HG03469 (cell line): Measurements from ENCODE around the gene SLC30A5.
A peak's percentile ranks its signal among the peaks of the same experiment; 100 is the strongest.
"Not testable (repeated sequence)": the region's sequence is repeated elsewhere in the genome, so short reads cannot be mapped to it uniquely, and the experiment has no call there.

Source experiments
- ATAC-seq: cut with Tn5 transposase; IDR thresholded peaks from one replicate; pipeline ENCODE4 v1.9.1; 2021; ENCODE audit warnings: mild to moderate bottlenecking, moderate library complexity, moderate number of reproducible peaks; ENCODE audit not compliant: unreplicated experiment

The SLC30A5 gene

GRCh38 chr5:69093771-69094482, at the start of gene SLC30A5:
Gene SLC30A5 (plus strand): TSS chr5:69094014. CDS start chr5:69094256, 242 bp downstream.
- peak; percentile 98 for ATAC-seq

- ATAC-seq: not testable (repeated sequence)
Measured at GRCh38 chr5:69045213-69045612, 48.6 kb upstream of the SLC30A5 start.

- no peak for ATAC-seq
Measured at GRCh38 chr5:69046375-69046957, 47.3 kb upstream of the SLC30A5 start.

GRCh38 chr5:69048230-69048629, 45.6 kb upstream of the SLC30A5 start:
- no peak for ATAC-seq

GRCh38 chr5:69049151-69049550, 44.7 kb upstream of the SLC30A5 start:
- no peak for ATAC-seq

- no peak for ATAC-seq
Measured at GRCh38 chr5:69049796-69050195, 44.0 kb upstream of the SLC30A5 start.

- ATAC-seq: no peak
Measured at GRCh38 chr5:69050214-69050613, 43.6 kb upstream of the SLC30A5 start.

- ATAC-seq: no peak
Measured at GRCh38 chr5:69052181-69052580, 41.6 kb upstream of the SLC30A5 start.

- no peak for ATAC-seq
Measured at GRCh38 chr5:69074664-69075521, 18.9 kb upstream of the SLC30A5 start.

- no peak for ATAC-seq
Measured at GRCh38 chr5:69075522-69076179, 18.2 kb upstream of the SLC30A5 start.

GRCh38 chr5:69078921-69079540, 14.8 kb upstream of the SLC30A5 start:
- no peak for ATAC-seq

GRCh38 chr5:69079556-69079955, 14.3 kb upstream of the SLC30A5 start:
- no peak for ATAC-seq

- no peak for ATAC-seq
Measured at GRCh38 chr5:69083412-69083811, 10.4 kb upstream of the SLC30A5 start.

- ATAC-seq: no peak
Measured at GRCh38 chr5:69084195-69084594, 9.6 kb upstream of the SLC30A5 start.

GRCh38 chr5:69084903-69085302, 8.9 kb upstream of the SLC30A5 start:
- ATAC-seq: no peak

- ATAC-seq: no peak
Measured at GRCh38 chr5:69086206-69086605, 7.6 kb upstream of the SLC30A5 start.

GRCh38 chr5:69088006-69088405, 5.8 kb upstream of the SLC30A5 start:
- ATAC-seq: not testable (repeated sequence)

- ATAC-seq: no peak
Measured at GRCh38 chr5:69090158-69090557, 3.7 kb upstream of the SLC30A5 start.

GRCh38 chr5:69091771-69092170, 2.0 kb upstream of the SLC30A5 start:
- no peak for ATAC-seq

- ATAC-seq: no peak
Measured at GRCh38 chr5:69092969-69093368, 845 bp upstream of the SLC30A5 start.

GRCh38 chr5:69099302-69099701, 5.5 kb downstream of the SLC30A5 start:
- ATAC-seq: no peak
